CD4-positive, alpha-beta T cell (primary cell): ENCODE results near the gene KLK2. TPM values are rescaled to one million over a fixed set of nuclear protein-coding genes. Genes with fewer than 3 reads are reported as not detected.
A peak's percentile ranks its signal among the peaks of the same experiment; 100 is the strongest.

Experiments
- ATAC-seq: fragments of 200-7000 bp; cut with Tn5 transposase; one replicate; pipeline ENCODE4 v1.10.0; 2022; ENCODE audit warnings: mild to moderate bottlenecking; ENCODE audit not compliant: poor library complexity
- CTCF ChIA-PET: fragments of 350-600 bp; sonication (Branson Sonifier 250); formaldehyde crosslinking; loops from one replicate; lab custom pipeline; 2021; ENCODE audit warnings: antibody characterized with exemption, inconsistent platforms; lab: Charles Lee
- POLR2A ChIA-PET: fragments of 350-600 bp; sonication (Branson Sonifier 250); formaldehyde crosslinking; loops from one replicate; lab custom pipeline; 2021; ENCODE audit warnings: antibody characterized with exemption, inconsistent platforms; lab: Charles Lee
- DNase-seq, 14 experiments: peaks; one replicate each; pipeline ENCODE4 v3.0.0-alpha.2; 2013 to 2020; ENCODE audit warnings: mixed read lengths in 2 of 14
- H3K27ac ChIP-seq, 2 donors: one replicate each; pipeline versions ENCODE4 v1.5.1 to v1.7.0; 2013; ENCODE audit warnings: low read length in 2 of 2, low read depth in 1 of 2, mild to moderate bottlenecking in 1 of 2
- H3K27me3 ChIP-seq, 2 experiments: 1 replicate in 1 of 2; 2 replicates in 1 of 2; pipeline versions ENCODE4 v1.6.1 to v1.7.0; 2013; ENCODE audit warnings: low read length in 2 of 2, control low read depth in 1 of 2, mild to moderate bottlenecking in 1 of 2, moderate library complexity in 1 of 2; ENCODE audit not compliant: insufficient read depth in 2 of 2, control insufficient read depth in 1 of 2
- H3K36me3 ChIP-seq: one replicate; pipeline ENCODE4 v1.6.1; 2013; ENCODE audit warnings: low read length, control low read depth; ENCODE audit not compliant: insufficient read depth
- H3K4me1 ChIP-seq: one replicate; pipeline ENCODE4 v1.6.1; 2013; ENCODE audit warnings: low read length, control low read depth; ENCODE audit not compliant: insufficient read depth
- H3K4me3 ChIP-seq: one replicate; pipeline ENCODE4 v1.5.1; 2013; ENCODE audit warnings: mild to moderate bottlenecking, low read length, moderate library complexity
- H3K9me3 ChIP-seq, 2 experiments: 1 replicate in 1 of 2; 2 replicates in 1 of 2; pipeline versions ENCODE4 v1.6.1 to v1.7.0; 2013; ENCODE audit warnings: low read length in 2 of 2, mild to moderate bottlenecking in 2 of 2, control low read depth in 1 of 2, moderate library complexity in 1 of 2; ENCODE audit not compliant: control insufficient read depth in 1 of 2, insufficient read depth in 1 of 2
- H3K27ac Mint-ChIP-seq: one replicate; pipeline ENCODE4 v1.8.0; 2020; ENCODE audit warnings: mixed read lengths
- H3K27me3 Mint-ChIP-seq: one replicate; pipeline ENCODE4 v1.8.0; 2021; ENCODE audit warnings: mixed read lengths
- H3K36me3 Mint-ChIP-seq: one replicate; pipeline ENCODE4 v1.8.0; 2021; ENCODE audit warnings: low read depth, mixed read lengths
- H3K4me1 Mint-ChIP-seq: one replicate; pipeline ENCODE4 v1.8.0; 2021; ENCODE audit warnings: low read depth, mixed read lengths
- H3K4me3 Mint-ChIP-seq: one replicate; pipeline ENCODE4 v1.8.0; 2020; ENCODE audit warnings: mild to moderate bottlenecking, mixed read lengths
- H3K9me3 Mint-ChIP-seq: one replicate; pipeline ENCODE4 v1.8.0; 2020; ENCODE audit warnings: mixed read lengths
- intact Hi-C, 2 experiments: fragments of 100-400 bp; cut with DNase I in 1 of 2; cut with micrococcal nuclease in 1 of 2; formaldehyde crosslinking; loops; one replicate each; pipeline versions ENCODE4 v1.15.1 to v1.9.0; 2023 to 2025; cut with DNase I, micrococcal nuclease
- total RNA-seq, 174 experiments: library from RNA in 2 of 174; stranded (reverse) in 2 of 174; gene quantifications; one replicate each; pipeline ENCODE4 v1.2.3 and lab custom pipeline; 2021 to 2026
- TF ChIP-seq, protein P1 (sequence below): fragments of 200-600 bp; IDR thresholded peaks from one replicate; pipeline ENCODE4 v1.8.0; 2022; ENCODE audit warnings: antibody characterized with exemption, mild to moderate bottlenecking

Gene KLK2
- total RNA-seq, 2 experiments from 2014 or later, result not detected

DNA sequence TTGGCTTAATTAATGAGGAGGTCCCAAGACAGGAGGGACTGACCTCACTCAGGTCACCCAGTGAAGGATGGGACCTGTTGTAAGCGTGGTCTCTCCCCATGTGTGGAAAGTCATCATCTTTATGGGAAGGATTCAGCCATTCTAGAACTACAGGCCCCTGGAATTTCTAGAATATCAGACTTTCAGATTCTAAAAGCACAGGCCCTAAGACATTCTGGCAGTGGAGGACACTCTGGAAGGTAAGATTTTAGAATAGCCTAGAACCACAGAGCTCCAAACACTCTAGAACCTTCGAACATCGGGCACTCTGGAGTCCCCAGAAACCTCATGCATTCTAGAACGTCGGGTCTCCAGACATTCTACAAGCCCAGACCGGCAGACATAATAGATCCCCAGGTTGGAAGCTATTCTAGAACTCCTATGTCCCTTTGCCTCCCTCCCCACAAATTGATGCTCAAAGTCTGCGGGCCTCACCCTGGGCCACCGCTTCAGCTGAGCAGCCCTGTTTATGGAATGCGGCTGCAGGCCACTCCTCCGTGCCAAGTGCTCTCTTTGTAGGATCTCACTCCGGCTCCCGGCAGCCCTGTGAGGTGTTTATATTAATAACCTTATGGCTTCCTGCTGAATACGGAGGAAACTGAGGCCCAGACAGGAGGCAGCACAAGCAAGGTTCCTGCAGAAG lies 38.0 kb upstream of the KLK2 start:
- Histone ChIP-seq H3K4me1 (peaks cover 16% of the 10 kb centered on the region), H3K27ac (no peak overlapping the region), H3K9me3 (peaks cover 0 to 9% of the 10 kb centered on the region in 2 experiments), H3K27me3 (peaks cover 26 to 31% of the 10 kb centered on the region in 2 experiments), H3K4me3 (peak overlapping the region; percentile 64), H3K36me3 (no peaks in the 10 kb centered on the region)
- Mint-ChIP-seq H3K4me3 (peak overlapping the region; percentile 76), H3K4me1 (peaks cover 12% of the 10 kb centered on the region), H3K36me3 (no peaks in the 10 kb centered on the region), H3K9me3 (no peaks in the 10 kb centered on the region), H3K27ac (no peak overlapping the region), H3K27me3 (peaks cover 65% of the 10 kb centered on the region)
- intact Hi-C loops, result no loop called here
- CTCF ChIA-PET, result no interaction called here
- no peak for DNase-seq
- TF ChIP-seq, protein P1, sequence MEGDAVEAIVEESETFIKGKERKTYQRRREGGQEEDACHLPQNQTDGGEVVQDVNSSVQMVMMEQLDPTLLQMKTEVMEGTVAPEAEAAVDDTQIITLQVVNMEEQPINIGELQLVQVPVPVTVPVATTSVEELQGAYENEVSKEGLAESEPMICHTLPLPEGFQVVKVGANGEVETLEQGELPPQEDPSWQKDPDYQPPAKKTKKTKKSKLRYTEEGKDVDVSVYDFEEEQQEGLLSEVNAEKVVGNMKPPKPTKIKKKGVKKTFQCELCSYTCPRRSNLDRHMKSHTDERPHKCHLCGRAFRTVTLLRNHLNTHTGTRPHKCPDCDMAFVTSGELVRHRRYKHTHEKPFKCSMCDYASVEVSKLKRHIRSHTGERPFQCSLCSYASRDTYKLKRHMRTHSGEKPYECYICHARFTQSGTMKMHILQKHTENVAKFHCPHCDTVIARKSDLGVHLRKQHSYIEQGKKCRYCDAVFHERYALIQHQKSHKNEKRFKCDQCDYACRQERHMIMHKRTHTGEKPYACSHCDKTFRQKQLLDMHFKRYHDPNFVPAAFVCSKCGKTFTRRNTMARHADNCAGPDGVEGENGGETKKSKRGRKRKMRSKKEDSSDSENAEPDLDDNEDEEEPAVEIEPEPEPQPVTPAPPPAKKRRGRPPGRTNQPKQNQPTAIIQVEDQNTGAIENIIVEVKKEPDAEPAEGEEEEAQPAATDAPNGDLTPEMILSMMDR, result no peak
- POLR2A ChIA-PET, result no interaction called here
- ATAC-seq, result no peak

DNA sequence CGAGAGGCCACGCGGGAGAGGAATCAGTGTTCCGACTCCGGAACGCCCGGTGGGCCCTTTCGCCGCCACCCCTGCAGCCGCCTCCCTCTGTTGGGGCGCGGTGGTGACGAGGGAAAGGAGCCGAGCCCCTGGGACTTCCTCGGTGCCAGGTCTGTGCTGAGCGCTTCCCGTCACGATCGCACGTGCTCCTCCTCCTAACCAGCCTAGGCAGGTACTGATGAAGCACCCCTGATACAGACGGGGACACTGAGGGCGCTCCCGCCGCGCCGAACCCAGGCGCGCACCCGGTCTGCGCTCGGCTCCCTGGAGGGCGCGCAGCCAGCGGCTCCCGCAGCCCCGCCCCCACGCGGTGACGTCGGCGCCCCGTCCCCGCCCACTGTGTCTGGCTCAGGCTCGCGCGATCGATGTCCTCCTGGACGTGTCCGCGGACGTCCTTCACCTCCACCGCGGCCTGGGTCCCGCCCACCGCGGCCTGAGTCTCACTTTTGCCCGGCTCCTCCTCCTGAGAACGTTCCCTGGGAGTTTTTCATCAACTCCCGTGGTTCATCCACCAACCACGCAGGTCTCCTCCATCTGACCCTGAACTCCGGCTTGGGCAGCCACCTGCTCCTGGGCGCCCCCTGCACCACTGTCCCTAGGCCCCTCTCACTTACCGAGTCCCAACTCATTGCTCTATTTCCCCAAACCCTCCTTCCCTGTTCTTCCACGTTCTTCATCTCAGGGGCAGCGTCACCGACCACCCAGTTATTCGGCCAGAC lies 37.3 kb upstream of the KLK2 start:
- H3K27me3 ChIP-seq, result peaks cover 26 to 31% of the 10 kb centered on the region in 2 experiments
- CTCF ChIA-PET, result no interaction called here

DNA sequence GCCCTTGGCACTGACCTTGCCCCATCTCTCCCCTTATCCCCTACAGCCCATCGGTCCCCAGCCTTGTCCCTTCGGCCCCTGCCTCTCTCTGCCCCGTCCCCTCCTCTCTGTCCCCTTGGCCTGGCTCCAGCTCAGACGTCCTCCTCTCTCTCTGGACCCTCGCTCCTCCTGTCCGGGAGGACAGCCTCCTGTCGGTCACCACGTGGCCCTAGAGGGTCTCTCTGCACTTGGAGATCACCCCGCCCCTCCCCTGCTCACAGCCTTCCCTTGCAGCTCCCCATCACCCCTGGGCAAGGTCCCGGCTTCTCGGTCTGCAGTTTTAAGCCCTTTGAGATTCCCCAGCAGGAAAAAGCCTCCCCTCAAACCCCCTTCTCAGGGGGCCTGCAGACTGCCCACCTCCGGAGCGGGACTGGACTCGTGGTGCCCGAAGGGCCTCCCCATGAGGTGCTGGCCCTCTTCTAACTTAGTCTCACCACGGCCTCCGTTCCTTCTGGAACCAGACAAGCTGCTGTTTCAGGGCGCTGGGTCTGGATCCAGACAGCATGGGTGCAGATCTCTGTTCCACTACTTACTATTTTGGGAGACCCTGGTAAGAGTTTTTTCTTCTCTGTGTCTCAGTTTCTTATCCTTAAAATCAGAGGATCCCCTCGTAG lies 36.6 kb upstream of the KLK2 start:
- Histone ChIP-seq H3K4me1 (peaks cover 16% of the 10 kb centered on the region), H3K9me3 (peaks cover 0 to 9% of the 10 kb centered on the region in 2 experiments), H3K27me3 (peaks cover 21 to 31% of the 10 kb centered on the region in 2 experiments), H3K36me3 (no peaks in the 10 kb centered on the region), H3K4me3 (peak overlapping the region; percentile 64), H3K27ac (no peak overlapping the region)
- DNase-seq, result no peak
- no peak overlapping the region for H3K27ac Mint-ChIP-seq
- CTCF ChIA-PET, result no interaction called here
- H3K27me3 Mint-ChIP-seq, result peaks cover 65% of the 10 kb centered on the region
- peaks cover 12% of the 10 kb centered on the region for H3K4me1 Mint-ChIP-seq
- intact Hi-C loops, result no loop called here
- POLR2A ChIA-PET, result no interaction called here
- no peaks in the 10 kb centered on the region for H3K9me3 Mint-ChIP-seq
- TF ChIP-seq, protein P1, result no peak
- peak overlapping the region; percentile 88 for H3K4me3 Mint-ChIP-seq
- ATAC-seq, result no peak
- no peaks in the 10 kb centered on the region for H3K36me3 Mint-ChIP-seq

More for the DNA sequence above, 37.3 kb upstream of the KLK2 start:
- intact Hi-C loops, result no loop called here
- H3K27me3 Mint-ChIP-seq, result peaks cover 67% of the 10 kb centered on the region
- no peaks in the 10 kb centered on the region for H3K36me3 Mint-ChIP-seq
- Histone ChIP-seq H3K4me3 (peak overlapping the region; percentile 64), H3K9me3 (peaks cover 0 to 9% of the 10 kb centered on the region in 2 experiments), H3K4me1 (peaks cover 16% of the 10 kb centered on the region), H3K36me3 (no peaks in the 10 kb centered on the region), H3K27ac (no peak overlapping the region)
- H3K27ac Mint-ChIP-seq, result no peak overlapping the region
- ATAC-seq (peak; percentile 83), DNase-seq (peak in 13 of 14 experiments; percentile 22 to 78 (median 58))
- H3K4me1 Mint-ChIP-seq, result peaks cover 12% of the 10 kb centered on the region
- TF ChIP-seq, protein P1, result no peak
- H3K4me3 Mint-ChIP-seq, result peak overlapping the region; percentile 88
- POLR2A ChIA-PET, result no interaction called here
- no peaks in the 10 kb centered on the region for H3K9me3 Mint-ChIP-seq
